ENCODE data around the gene LDHB. TPM values are rescaled to one million over a fixed set of nuclear protein-coding genes. Genes with fewer than 3 reads are reported as not detected.
"Not testable (repeated sequence)": the region's sequence is repeated elsewhere in the genome, so short reads cannot be mapped to it uniquely, and the experiment has no call there.

LDHB gene
- total RNA-seq, 1 donor from 2014 or later, result 183 TPM

DNA sequence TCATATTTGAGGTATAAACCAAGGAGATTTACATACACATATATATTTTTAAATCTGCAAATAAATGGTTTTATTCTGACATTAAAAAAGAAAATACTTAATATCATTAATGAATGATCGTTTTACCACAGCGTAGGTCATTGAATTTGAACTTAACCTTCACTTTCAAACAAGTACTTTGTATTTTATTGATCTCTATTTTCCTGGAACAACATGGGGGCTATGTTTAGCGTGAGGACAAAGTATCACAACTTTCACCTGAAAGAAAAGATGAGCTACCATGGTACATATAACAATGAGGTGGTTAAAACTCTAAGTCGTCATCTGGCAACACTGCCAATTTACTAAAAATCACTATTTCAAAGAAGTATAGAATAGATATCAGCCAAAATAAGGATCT lies 59.0 kb downstream of the LDHB start:
- no peak for DNase-seq (ENCODE audit: extremely low spot score in 2 of 2)
- Histone ChIP-seq H3K27ac (no peak overlapping the region), H3K4me1 (no peaks in the 10 kb centered on the region), H3K9me3 (no peaks in the 10 kb centered on the region), H3K27me3 (no peaks in the 10 kb centered on the region), H3K4me3 (no peak overlapping the region), H3K36me3 (no peaks in the 10 kb centered on the region)
- intact Hi-C loops (cut with DNase I), result no loop called here
- TF ChIP-seq POLR2AphosphoS5 (IDR thresholded peaks at IDR 0.05; ENCODE audit: insufficient read depth in 1 of 2, low read depth in 1 of 2), result no peak
- TF ChIP-seq, protein P1, sequence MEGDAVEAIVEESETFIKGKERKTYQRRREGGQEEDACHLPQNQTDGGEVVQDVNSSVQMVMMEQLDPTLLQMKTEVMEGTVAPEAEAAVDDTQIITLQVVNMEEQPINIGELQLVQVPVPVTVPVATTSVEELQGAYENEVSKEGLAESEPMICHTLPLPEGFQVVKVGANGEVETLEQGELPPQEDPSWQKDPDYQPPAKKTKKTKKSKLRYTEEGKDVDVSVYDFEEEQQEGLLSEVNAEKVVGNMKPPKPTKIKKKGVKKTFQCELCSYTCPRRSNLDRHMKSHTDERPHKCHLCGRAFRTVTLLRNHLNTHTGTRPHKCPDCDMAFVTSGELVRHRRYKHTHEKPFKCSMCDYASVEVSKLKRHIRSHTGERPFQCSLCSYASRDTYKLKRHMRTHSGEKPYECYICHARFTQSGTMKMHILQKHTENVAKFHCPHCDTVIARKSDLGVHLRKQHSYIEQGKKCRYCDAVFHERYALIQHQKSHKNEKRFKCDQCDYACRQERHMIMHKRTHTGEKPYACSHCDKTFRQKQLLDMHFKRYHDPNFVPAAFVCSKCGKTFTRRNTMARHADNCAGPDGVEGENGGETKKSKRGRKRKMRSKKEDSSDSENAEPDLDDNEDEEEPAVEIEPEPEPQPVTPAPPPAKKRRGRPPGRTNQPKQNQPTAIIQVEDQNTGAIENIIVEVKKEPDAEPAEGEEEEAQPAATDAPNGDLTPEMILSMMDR (IDR thresholded peaks at IDR 0.05), result no peak
- no peak for TF ChIP-seq POLR2A (IDR thresholded peaks at IDR 0.05)

DNA sequence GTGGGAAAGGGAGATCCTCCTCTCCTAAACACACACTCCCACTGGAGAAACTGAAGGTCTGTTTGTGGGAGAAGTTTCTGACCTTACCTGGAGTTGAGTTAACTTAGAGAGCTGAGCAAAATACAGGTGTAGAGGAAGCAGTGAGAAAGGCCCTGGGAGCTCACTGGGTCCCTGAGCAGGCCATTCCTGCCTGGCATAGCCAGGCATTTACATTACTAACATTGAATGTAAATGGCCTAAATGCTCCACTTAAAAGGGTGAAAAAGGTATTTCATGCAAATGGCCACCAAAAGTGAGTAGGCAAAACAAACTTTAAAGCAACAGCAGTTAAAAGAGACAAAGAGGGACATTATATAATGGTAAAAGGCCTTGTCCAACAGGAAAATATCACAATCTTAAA lies 62.3 kb downstream of the LDHB start:
- H3K4me3 ChIP-seq; intact Hi-C loops (cut with DNase I); H3K27me3 ChIP-seq; DNase-seq (ENCODE audit: extremely low spot score in 2 of 2); H3K27ac ChIP-seq; H3K9me3 ChIP-seq; H3K4me1 ChIP-seq; H3K36me3 ChIP-seq: not testable (repeated sequence)

DNA sequence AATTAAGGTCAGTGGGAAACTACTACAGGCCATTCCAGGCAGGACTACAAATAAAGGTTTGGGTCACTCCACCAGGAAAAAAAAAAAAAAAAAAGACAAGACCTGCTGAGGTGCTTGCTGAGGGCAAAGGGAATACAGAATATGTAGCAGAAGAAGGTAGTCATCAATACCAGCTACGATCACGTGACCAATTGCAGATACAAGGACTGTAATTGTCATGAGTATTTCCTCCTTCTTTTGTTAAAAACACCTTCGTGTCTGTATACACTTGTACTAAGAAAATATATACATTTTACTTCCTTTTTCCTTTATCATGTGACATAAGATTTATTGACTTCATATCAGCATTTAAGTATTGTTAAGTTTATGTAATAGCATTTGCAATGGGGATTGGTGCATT lies 72.2 kb downstream of the LDHB start:
- TF ChIP-seq POLR2AphosphoS5 (IDR thresholded peaks at IDR 0.05; ENCODE audit: insufficient read depth in 1 of 2, low read depth in 1 of 2) (no peak), POLR2A (IDR thresholded peaks at IDR 0.05) (no peak)
- TF ChIP-seq, protein P1 (IDR thresholded peaks at IDR 0.05), result no peak
- H3K4me1 ChIP-seq, result no peaks in the 10 kb centered on the region
- no peak overlapping the region for H3K27ac ChIP-seq
- no peak for DNase-seq (ENCODE audit: extremely low spot score in 2 of 2)
- no peaks in the 10 kb centered on the region for H3K36me3 ChIP-seq
- no peaks in the 10 kb centered on the region for H3K27me3 ChIP-seq
- intact Hi-C loops (cut with DNase I), result no loop called here
- H3K9me3 ChIP-seq, result no peaks in the 10 kb centered on the region
- H3K4me3 ChIP-seq, result no peak overlapping the region

Other genes with a start within 250 kb of the LDHB start
- 13.5 TPM for gene PYROXD1, start 220.2 kb downstream of the LDHB start, total RNA-seq
- gene RECQL, start 156.2 kb downstream of the LDHB start, total RNA-seq, result 15.7 TPM
- 12.5 TPM for gene GOLT1B, start 156.1 kb downstream of the LDHB start, total RNA-seq
- not detected for gene SPX, start 131.5 kb downstream of the LDHB start, total RNA-seq
- gene GYS2, start 53.0 kb downstream of the LDHB start, total RNA-seq, result 0.98 TPM
- 17.2 TPM for gene KCNJ8, start 116.9 kb upstream of the LDHB start, total RNA-seq